Measurements from ENCODE around the gene TOM1L2.
"Not testable (repeated sequence)": the region's sequence is repeated elsewhere in the genome, so short reads cannot be mapped to it uniquely, and the experiment has no call there.

Gene TOM1L2

DNA sequence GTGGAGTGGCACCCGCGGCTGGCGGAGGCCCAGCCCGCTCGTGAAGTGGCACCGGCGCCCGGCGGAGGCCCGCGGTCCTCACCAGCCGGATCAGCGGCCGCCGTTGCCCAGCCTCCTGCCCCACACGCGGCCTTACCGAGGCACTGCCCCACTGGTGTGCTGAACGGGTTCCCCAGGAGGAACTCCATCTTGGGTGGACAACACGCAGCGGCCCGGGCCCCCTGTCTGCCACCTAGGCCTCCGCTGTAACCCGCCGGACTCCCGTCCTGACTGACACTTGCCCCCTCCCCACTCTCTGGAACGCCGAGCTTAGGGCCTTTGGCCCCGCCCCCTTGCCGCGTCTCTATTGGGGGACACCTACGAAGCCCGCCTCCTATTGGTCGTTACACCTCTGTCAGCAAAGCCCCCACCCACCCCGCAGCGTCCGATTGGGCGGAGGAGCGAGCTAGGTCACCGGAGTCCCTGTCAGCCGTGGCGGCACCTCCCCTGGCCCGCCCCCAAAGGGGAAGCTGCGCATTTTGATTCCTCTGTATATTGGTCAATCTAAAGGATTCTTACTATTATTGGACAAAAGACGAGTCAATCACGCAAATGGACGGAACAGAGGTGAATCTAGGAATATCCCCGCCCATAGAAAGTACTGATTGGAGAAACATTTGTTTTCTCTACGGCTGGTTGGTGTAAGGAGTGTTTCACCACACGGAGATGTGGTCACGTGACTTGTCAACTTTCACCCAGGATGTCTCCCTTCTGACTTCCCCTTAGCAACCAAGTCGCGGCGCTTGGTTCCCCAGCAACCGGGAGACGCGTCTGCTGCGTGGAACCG is at the start of gene TOM1L2, which contains the start of gene DRC3:
TSS of gene TOM1L2 (minus strand) at position 275 of the 826 bp plus-strand sequence. CDS start at position 188, 87 bp downstream.
TSS of gene DRC3 (plus strand) at position 737 of the 826 bp plus-strand sequence. CDS start 4,737 bp downstream, outside the sequence.
- peak; percentile 99 for DNase-seq

- no peak for DNase-seq
These were observed 49.2 kb upstream of the TOM1L2 start for GRCh38 chr17:18021372-18021771.

DNA sequence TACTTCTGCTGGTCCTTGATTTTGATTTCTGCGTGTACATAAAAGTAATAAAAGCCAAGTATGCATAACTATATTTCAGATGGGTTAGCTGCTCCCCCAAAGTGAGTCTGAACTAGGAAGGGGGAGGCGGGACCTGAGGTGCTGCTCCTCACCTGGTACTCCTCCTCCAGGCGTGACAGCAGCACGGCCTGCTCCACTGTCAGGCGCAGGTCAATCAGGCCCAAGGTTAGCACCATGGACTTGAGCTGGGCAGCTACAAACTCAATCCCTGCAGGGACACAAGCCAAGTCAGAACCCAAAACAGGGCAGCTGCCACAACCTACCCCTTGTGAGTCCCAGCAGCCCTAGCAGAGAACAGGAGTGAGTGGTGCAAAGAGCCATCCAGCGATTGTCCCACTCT is 48.8 kb upstream of the TOM1L2 start:
- no peak for DNase-seq

DNA sequence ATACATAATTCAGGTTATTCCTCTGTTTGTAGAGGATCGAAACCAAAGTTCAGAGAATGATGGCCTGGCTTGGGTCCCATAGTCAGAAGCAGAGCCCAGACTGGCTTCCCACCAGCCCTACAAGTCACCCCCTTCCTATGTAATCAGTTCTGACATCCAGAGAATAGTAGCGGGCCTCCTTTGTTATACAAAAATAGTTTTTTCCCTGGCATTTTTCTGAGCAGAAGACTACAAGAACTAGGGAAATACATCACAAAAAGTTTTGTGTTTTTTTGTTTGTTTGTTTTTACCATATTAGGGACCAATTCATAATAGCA is 47.6 kb upstream of the TOM1L2 start:
- DNase-seq, result no peak

DNA sequence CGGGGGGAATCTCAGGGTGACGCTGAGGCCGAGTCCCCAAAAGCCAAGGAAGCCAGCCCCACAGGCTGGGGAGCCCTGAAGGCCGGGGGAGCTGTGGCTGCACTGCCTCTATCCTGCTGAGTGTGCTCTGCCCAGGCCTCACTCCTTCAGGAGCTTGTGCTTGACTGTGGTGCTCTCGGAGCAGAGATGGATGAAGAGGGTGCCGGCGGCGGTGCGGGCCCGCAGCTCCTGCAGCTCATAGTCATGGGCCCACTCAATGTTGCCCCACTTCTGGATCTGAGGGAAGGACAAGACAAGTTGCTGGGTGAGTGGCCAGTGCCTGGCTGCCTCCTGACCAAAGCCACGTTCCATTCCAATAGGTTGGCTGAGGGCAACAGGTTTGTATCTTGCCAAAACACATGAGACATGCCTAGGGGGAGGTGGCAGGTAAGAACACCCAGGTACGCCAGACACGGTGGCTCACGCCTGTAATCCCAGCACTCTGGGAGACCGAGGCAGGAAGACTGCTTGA is 46.3 kb upstream of the TOM1L2 start:
- DNase-seq, result no peak

DNA sequence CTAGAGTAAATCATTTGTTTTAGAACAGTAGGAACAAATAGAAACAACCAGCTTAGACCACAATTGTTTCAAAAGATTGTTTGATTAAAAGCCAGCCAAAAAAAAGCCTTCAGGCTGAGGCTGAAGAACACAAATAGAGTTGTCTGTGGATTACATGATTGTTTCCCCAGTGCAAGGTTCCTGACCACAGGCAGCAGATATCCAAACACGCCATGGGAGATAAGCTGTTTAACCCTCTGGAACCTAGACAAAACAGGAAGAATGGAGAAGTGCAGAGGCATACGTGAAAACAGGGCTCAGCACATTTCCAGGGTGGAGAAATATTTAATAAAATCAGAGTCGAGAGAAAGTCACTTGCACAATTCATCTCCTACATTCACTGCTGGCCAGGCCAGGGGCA is 45.8 kb upstream of the TOM1L2 start:
- no peak for DNase-seq

- no peak for DNase-seq
These were observed 44.2 kb upstream of the TOM1L2 start for GRCh38 chr17:18016426-18016825.

DNA sequence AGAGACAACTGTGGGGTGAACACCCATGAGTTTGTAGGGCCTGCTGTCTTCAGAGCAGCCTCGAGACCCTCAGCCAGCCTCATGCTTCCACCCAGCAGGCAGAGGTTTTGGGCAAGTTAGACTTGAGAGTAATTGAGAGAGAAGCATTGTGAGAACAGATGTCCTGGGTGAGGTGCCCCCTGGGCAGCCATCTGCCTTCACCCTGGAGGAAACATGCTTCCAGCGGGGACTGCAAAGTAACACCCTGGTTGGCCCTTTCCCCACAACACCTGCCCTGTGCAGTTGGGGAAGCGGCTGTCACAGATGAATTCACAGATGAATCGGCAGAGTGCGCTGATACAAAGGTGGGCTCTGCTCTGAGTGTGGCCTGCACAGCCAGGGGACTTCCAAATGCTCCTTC is 43.4 kb upstream of the TOM1L2 start:
- peak; percentile 70 for DNase-seq

- no peak for DNase-seq
These were observed 41.8 kb upstream of the TOM1L2 start for GRCh38 chr17:18014006-18014405.

GRCh38 chr17:18011286-18011685 is 39.1 kb upstream of the TOM1L2 start:
- DNase-seq, result no peak

GRCh38 chr17:18009609-18010420 is 37.6 kb upstream of the TOM1L2 start:
- DNase-seq, result no peak

GRCh38 chr17:18008496-18009268 is 36.5 kb upstream of the TOM1L2 start:
- no peak for DNase-seq

DNA sequence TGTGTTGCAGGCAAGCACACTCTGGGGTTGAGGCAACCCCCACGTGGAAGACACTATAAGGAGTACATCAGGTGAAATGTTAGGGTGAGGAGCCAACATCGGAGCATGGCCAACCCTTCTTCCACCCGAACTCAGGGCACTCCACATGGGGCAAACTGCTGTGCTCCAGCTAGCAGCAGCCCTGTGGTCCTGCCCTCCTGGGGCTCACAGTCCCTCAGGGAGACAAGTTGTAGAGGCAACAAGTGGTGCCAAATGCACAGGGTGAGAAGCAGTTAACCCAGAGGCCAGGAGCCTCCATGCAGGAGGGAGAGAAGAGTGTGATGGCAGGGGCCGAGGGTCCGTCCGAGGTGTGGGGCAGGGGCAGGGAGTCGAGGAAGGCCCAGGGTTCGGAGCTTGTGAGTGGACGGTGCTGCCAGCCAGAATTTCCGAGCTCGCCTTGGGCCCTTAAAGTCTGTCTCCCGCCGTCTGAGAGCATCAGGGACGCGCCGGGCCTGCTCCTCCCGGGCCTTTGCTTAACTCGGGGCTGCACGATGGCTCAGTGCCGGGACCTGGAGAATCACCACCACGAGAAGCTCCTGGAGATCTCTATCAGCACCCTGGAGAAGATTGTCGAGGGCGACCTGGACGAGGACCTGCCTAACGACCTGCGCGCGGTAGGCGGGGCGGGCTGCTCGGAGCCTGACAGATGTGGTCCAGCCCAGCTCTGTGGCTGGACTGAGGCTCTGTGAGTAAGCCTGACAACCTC is 34.5 kb upstream of the TOM1L2 start:
- no peak for DNase-seq

DNA sequence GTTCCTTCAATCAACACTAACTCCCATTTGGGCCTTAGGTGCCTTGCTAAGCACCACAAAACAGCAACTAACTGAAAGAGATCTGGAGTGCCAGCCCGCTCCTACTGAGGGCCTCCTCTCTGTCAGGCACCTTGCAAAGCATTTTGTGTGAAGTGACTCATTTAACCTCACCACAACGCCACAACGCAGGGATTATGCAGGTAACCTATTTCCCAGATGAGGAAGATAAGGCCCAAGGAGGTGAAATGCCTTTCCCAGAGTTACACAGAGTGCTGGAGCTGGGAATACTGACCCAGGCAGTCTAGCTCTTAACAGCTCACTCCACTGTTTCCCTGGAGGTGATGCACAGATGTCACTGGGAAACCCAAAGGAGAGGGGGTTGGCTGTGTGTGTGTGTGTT is 33.3 kb upstream of the TOM1L2 start:
- no peak for DNase-seq

GRCh38 chr17:18004884-18005305 is 32.7 kb upstream of the TOM1L2 start:
- DNase-seq, result peak; percentile 11

GRCh38 chr17:18004345-18004744 is 32.1 kb upstream of the TOM1L2 start:
- DNase-seq, result peak; percentile 54

GRCh38 chr17:18002171-18002570 is 30.0 kb upstream of the TOM1L2 start:
- DNase-seq, result no peak

DNA sequence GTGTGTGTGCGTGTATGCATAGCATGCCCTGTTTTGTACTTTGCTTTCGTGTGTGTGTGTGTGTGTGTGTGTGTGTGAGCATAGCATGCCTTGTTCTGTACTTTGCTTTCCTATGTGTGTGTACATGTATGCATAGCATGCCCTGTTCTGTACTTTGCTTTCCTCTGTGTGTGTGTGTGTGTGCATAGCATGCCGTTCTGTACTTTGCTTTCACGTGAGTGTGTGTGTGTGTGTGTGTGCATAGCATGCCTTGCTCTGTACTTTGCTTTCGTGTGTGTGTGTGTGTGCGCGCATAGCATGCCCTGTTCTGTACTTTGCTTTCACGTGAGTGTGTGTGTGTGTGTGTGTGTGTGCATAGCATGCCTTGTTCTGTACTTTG is 27.8 kb upstream of the TOM1L2 start:
- no peak for DNase-seq

- DNase-seq, result no peak
These were observed 27.3 kb upstream of the TOM1L2 start for GRCh38 chr17:17999364-18000029.

DNA sequence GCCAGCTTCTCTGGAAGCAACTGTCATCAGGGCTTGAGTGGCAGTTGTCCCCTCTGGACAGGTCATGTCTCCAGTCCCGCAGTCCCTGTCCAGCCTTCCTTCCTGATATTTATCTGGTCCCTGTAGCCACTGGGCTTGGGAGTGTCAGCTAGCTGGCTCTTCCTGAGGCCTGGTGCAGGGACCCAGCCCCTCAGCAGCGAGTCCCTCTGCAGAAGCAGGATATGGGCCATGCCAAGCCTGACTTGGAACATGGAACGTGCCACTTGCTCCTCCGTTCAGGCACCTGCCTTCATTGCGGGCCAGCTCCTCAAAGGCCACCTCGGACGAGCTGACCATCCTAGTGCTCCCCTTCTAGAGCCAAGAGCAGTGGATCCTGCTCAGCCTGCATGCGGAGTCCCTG is 26.7 kb upstream of the TOM1L2 start:
- DNase-seq, result no peak

GRCh38 chr17:17995887-17996286 is 23.7 kb upstream of the TOM1L2 start:
- not testable (repeated sequence) for DNase-seq
